Stimulated activated CD8-positive, alpha-beta memory T cell treated with anti-CD3 and anti-CD28 coated beads, Interleukin-15, amount 100 ng/mL, for 4 hours (primary cell): ENCODE data around the gene LIME1.

Source experiments
- DNase-seq, 2 donors: peaks; one replicate each; pipeline ENCODE4 v3.0.0-alpha.2; 2020; ENCODE audit warnings: low read depth in 2 of 2

The LIME1 gene, protein sequence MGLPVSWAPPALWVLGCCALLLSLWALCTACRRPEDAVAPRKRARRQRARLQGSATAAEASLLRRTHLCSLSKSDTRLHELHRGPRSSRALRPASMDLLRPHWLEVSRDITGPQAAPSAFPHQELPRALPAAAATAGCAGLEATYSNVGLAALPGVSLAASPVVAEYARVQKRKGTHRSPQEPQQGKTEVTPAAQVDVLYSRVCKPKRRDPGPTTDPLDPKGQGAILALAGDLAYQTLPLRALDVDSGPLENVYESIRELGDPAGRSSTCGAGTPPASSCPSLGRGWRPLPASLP

DNA sequence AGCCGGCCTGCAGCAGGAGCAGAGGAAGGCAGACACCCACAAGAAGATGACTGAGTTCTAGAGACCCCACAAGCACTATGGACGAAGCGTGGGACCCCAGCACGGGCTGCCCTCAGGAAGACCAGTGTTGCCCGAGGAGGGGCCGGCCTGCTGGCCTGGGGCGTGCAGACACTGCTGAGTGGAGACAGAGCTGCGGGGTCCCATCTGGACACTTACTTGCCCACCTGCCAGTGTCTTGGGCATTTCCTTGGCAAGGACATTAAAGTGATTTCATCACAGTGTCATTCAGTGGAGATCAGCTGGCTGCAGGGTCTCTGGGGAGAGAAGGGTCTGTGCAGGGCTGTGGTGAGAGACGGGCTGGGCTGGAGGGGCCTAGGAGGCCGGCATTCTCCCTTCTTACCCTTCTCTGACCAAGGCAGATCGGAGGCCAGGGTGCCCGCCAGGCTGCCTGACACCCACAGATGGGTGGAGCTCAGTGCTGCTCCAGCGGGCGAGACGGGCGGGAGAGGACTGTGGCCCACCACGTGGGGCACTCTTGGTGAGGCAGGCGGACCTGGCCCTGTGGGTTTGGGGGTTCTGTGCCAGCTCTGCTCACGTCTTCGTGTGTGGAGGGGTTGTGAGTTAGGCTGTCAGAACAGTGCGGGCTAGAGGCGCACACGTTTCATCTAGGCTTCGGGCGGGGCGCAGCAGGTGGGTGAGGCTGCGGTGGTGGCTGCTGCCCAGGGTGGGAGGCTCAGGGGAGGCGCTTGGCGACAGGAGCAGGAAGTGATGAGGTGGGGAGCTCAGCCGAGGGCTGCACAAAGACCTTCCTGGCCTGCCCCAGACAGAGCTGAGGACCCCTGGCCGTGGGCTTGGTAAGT, at the start of gene LIME1:
Gene LIME1, plus strand, starts transcription at position 806 of the 860 bp plus-strand sequence. CDS start 886 bp downstream, outside the sequence.
- DNase-seq = peak; percentile 51 to 65

DNA sequence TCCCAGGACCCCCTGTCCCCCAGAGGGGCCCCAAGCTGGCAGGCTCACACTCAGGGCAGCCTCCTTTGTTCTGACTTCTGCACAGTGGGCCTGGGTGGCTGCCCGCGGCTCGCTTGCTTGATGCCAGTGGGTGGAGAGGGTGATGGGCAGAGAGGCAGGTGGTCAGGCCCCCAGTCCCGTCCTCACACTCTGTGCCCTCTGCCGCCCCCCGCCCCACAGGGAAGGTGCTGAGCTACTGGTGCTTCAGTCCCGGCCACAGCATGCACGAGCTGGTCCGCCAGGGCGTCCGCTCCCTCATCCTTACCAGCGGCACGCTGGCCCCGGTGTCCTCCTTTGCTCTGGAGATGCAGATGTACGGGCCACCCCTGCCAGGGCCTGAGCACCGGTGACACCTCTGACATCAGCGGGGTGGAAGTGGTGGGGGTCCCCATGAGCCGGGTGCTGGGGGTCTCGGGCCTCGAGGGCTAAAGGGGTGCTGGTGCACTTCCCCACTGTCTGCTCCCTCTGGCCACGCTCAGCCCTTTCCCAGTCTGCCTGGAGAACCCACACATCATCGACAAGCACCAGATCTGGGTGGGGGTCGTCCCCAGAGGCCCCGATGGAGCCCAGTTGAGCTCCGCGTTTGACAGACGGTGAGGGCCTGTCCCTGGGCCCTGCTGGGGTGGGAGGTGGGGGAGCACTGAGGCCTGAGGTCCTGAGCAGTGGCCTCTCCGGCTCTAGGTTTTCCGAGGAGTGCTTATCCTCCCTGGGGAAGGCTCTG, 48.9 kb upstream of the LIME1 start:
- no peak for DNase-seq

DNA sequence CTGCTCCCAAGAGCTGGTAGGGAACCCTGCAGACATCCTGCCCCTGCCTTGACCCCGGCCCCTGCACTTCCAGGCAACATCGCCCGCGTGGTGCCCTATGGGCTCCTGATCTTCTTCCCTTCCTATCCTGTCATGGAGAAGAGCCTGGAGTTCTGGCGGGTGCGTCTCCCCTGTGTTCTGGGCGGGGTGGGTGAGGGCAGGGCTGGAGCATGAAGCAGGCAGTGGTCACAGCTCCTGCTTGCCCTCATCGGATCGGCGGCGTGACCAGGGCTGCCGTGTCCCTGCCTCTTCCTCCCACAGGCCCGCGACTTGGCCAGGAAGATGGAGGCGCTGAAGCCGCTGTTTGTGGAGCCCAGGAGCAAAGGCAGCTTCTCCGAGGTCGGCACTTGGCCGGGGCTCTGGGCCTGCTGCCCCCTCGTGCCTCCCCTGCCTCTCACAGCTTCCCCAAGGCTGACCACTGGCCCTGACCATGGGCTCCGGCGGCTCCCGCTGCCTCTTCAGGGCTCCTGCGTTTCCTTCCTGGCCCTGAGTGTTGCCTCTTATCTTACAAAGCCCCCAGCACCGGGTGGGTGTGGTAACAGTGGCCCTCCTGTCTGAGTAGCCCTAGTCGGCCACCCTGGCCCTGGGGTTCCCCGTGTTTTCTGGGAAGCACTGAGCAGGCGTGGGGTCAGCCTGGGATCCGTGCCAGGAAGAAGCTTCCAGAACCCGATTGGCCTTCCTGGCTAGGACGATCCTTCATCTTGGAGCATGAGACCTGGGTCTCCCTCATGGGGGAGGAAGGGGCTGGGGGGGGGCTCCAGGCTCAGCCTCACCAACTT, 48.0 kb upstream of the LIME1 start:
- no peak for DNase-seq

DNA sequence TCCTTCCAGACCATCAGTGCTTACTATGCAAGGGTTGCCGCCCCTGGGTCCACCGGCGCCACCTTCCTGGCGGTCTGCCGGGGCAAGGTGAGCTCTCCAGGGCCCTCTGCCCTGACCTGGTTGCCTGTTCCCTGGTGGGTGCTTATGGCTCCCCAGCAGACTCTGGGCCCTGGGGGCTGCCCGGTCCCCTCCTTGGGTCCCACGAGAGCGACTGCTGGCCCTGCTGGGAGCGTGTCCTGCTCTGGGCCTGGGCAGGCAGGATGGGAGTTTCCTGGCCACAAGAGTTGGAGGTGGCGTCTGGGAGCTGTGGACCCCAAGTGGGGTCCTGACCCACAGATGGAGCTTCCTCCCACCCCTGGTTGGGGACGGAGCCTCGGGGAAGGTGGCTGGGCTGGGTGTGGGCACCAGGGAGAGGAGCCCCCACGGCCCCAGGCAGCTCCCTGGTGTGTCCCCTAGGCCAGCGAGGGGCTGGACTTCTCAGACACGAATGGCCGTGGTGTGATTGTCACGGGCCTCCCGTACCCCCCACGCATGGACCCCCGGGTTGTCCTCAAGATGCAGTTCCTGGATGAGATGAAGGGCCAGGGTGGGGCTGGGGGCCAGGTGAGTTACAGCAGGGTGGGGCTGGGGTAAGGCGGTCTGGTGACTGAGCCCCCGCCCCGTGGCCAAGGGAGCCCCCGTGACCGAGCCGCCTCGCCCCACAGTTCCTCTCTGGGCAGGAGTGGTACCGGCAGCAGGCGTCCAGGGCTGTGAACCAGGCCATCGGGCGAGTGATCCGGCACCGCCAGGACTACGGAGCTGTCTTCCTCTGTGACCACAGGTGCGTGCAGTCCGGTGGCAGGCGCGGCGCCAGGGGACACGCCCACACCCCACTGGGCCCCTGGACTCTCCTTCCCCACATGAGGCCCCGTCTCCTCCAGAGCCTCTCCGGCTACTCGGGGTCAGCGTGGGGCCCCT, 47.1 kb upstream of the LIME1 start:
- DNase-seq = no peak

DNA sequence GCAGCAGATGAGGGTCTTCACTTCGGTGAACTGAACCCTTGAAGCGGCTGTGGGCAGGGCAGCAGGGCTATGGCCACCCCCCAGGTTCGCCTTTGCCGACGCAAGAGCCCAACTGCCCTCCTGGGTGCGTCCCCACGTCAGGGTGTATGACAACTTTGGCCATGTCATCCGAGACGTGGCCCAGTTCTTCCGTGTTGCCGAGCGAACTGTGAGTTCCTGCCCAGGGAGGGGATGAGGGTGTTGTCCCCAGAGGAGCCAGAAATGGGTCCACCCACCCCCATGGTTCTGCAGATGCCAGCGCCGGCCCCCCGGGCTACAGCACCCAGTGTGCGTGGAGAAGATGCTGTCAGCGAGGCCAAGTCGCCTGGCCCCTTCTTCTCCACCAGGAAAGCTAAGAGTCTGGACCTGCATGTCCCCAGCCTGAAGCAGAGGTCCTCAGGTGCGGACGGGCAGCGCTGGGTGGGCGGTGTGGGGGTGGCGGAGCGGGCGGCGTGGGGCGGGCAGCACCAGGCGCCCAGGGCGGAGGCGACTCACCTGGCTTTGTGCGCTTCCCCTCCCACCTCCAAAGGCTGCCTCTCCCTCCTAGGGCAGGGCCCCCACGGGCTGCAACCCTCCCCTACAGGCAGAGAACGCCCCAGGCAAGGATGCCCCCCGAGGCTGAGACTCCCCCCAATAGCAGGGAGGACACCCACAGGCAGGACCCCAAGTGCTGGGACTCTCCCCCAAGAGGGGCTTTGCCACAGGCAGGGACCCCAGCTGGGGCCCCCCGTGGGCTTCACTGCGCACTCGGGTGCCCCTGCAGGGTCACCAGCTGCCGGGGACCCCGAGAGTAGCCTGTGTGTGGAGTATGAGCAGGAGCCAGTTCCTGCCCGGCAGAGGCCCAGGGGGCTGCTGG, 46.2 kb upstream of the LIME1 start:
- no peak for DNase-seq

DNA sequence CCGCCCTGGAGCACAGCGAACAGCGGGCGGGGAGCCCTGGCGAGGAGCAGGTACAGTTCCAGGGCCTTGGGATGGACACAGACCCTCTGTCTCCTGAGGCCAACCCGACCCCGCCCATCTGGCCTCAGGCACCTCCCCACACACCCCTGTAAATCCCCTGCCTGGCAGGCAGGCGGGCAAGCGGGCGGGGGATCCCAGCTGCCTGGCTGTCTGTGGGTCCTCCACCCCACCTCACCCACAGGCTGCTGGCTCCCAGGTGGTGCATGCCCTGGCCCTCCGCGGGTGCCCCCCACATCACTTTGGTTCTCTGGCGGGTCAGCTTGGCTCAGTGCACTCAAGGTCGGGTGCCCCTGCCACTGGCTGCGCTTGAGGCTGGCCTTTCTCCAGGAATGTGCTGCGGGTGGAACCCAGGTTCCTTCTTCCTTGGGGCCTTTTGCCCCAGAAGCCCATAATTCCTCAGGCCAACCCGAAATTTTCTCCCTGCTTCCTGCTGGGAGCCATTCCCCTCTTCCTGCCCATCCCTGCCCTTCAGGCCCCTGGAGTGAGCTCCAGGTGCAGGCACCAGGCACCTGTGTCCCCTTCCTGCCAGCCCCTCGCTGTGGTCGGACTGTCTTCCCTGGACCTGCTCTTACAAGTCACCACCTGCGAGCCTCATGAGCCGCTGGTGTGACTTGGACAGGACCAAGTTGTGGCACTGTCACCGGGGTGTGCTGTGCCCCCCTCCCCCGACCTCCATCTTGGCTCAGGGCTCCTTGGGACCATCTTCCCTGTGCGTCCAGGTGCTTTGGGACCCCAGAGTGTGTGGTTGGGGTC, 45.4 kb upstream of the LIME1 start:
- no peak for DNase-seq

DNA sequence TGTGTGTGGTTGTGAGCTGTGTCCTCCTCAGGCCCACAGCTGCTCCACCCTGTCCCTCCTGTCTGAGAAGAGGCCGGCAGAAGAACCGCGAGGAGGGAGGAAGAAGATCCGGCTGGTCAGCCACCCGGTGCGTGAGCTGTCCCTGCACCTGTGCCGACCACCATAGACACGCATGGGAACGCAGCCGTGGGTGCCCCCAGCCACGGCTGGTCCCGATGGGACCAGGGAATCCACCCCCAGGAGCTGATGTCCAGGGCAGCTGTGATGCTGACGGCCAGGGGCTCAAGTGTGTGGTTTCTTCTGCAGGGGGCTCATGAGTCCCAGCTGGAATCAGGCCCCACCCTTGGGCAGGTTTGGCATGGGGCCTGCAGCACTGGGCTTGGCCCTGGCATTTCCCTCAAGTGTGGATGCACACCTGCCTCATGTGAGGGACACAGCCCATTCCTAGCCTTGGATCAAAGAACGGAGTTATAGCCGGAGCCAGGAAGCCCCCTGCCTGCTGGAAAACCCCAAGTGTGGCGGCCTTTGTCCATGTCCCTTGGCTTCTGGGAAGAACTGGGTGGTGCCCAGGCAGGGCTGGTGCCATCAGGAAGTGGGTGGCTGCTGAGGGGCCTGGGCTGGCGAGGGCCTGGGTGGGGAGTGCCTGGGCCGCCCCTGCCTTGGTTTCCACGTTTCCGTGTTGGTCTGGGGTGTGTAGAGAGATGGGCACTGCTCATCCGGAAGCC, 44.6 kb upstream of the LIME1 start:
- no peak for DNase-seq

DNA sequence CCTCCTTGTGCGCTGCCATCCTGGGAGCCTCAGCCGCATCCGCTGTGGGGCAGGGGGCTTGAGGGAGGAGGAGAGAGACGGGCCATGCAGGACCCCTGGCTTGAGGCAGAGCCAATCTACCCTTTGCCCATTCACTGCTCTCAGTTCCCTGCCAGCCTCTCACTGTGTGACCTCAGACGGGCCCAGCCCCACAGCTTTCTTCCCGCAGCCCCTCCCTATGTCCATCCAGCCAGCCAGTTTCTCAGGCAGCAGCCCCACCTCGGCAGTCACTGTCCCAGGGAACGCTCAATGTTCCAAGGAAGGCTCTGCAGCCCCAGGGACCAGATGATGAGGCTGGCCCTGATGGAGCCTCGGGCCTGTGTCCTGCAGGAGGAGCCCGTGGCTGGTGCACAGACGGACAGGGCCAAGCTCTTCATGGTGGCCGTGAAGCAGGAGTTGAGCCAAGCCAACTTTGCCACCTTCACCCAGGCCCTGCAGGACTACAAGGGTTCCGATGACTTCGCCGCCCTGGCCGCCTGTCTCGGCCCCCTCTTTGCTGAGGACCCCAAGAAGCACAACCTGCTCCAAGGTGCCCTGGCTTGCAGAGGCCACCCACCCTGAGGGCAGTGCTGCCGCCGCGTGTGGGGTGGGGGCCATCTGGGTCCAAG, 43.9 kb upstream of the LIME1 start:
- no peak for DNase-seq

DNA sequence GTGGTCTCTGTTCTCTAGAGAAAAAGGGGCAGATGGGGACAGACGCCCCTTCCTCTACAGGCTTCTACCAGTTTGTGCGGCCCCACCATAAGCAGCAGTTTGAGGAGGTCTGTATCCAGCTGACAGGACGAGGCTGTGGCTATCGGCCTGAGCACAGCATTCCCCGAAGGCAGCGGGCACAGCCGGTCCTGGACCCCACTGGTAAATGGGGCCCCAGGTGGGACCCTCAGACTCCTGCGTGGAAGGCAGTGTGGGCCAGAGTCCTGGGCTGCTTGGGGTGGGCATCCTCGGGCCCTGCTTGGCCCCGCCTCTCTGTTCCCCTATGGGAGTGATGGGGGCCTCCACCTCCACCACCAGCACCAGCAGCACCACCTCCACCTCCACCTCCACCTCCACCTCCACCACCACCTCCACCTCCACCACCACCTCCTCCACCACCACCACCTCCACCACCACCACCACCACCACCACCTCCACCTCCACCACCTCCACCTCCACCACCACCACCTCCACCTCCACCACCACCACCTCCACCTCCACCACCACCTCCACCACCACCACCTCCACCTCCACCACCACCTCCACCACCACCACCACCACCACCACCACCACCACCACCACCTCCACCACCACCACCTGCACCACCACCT, 43.3 kb upstream of the LIME1 start:
- no peak for DNase-seq

DNA sequence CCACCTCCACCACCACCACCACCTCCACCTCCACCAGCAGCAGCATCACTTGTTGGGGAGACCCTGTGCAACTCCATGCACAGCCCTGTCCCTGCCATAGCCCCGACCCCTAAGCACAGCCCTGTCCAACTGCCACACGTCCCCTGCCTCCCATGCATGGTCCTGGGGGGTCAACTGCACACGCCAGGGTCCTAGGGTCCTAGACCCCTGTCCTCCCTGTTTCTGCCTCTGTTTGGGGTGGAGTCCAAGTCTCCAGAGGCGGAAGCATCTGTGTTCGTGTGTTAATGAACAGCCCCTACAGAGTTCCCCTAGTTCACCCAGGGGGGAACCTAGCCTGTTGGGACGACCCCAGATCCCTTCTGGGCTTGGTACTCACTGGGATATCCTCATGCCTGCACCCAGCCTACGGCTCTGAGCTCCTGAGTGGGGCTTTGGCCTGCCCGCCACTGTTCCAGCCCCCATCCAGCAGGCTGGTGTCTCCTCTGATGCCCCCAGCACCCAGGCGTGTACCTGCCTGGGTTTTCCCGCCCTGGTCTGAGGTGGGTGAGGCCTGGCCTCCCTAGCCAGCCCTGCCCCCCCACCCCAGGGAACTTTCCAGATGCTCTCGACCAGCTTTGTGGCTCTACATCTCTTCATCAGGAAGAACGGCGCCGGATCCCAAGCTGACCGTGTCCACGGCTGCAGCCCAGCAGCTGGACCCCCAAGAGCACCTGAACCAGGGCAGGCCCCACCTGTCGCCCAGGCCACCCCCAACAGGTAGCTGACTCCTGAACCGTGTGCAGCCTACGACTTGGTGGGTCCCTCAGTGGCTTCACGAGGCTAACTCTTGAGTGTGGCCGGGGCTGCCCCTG, 42.5 kb upstream of the LIME1 start:
- no peak for DNase-seq

DNA sequence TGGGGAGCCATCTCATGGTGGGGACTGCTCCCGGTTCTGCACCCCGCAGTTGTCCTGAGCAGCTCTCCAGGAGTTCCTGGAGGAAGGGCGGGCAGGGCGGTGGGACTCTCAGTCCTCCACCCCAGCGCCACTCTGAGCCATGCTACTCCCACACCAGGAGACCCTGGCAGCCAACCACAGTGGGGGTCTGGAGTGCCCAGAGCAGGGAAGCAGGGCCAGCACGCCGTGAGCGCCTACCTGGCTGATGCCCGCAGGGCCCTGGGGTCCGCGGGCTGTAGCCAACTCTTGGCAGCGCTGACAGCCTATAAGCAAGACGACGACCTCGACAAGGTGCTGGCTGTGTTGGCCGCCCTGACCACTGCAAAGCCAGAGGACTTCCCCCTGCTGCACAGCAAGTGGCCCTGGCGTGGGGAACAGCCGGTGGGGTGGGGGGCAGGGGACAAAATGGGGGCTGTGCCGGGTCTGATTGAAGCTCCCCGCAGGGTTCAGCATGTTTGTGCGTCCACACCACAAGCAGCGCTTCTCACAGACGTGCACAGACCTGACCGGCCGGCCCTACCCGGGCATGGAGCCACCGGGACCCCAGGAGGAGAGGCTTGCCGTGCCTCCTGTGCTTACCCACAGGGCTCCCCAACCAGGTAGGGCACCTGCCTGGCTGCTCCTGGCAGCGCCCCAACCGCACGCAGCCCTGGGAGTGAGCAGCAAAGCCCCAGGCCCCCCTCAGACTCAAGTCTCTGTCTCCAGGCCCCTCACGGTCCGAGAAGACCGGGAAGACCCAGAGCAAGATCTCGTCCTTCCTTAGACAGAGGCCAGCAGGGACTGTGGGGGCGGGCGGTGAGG, 41.7 kb upstream of the LIME1 start:
- DNase-seq = no peak

DNA sequence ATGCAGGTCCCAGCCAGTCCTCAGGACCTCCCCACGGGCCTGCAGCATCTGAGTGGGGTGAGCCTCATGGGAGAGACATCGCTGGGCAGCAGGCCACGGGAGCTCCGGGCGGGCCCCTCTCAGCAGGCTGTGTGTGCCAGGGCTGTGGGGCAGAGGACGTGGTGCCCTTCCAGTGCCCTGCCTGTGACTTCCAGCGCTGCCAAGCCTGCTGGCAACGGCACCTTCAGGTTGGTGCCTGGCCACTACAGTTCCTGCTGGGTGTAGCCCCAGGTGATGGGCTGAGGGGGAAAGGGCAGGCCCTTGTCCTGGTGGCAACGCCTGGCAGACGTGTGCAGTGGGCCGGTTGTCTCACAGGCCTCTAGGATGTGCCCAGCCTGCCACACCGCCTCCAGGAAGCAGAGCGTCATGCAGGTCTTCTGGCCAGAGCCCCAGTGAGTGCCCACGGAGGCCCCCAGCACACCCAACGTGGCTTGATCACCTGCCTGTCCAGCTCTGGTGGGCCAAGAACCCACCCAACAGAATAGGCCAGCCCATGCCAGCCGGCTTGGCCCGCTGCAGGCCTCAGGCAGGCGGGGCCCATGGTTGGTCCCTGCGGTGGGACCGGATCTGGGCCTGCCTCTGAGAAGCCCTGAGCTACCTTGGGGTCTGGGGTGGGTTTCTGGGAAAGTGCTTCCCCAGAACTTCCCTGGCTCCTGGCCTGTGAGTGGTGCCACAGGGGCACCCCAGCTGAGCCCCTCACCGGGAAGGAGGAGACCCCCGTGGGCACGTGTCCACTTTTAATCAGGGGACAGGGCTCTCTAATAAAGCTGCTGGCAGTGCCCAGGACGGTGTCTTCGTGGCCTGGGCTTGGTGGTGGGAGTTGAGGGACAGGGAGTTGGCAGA, 40.8 kb upstream of the LIME1 start:
- DNase-seq = no peak

DNA sequence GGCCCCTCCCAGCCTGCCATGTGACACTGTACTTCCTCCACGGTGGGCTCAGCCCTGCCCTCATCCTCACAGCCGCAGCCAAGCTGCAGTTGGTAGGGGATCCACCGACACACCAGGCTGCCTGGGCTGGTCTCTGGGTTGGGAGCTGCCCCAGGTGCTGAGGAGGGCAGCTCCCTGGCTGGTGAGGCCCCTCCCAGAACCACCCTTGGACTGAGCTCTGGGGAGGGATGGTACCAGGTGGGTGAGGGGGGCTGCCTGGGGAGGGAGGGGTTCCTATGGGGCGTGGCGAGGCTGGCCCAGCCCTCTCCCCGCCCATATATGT, 40.2 kb upstream of the LIME1 start:
- DNase-seq = no peak
